Body of pancreas (tissue), 4 donors: ENCODE data around the gene DHX58.

Experiments used
- CTCF ChIP-seq, 7 experiments: fragments of 450-650 bp in 4 of 7; fragments of 200-600 bp in 3 of 7; sonication (generic) in 3 of 7; IDR thresholded peaks; one replicate each; pipeline ENCODE4 v1.5.1; 2016 to 2019; ENCODE audit warnings: antibody characterized with exemption in 7 of 7
- POLR2A ChIP-seq, 3 donors: fragments of 450-650 bp; IDR thresholded peaks; one replicate each; pipeline ENCODE4 v1.6.1; 2016; ENCODE audit warnings: antibody characterized with exemption in 3 of 3, mild to moderate bottlenecking in 2 of 3

GRCh38 chr17:42120161-42120769, 7.8 kb upstream of the DHX58 start:
- TF ChIP-seq CTCF (IDR thresholded peaks at IDR 0.05) (no peak), POLR2A (IDR thresholded peaks at IDR 0.05) (no peak)
